NOMO-1 (cell line): ENCODE data around the gene PRKAB1.

Experiments used
- DNase-seq, 2 experiments: peaks; one replicate each; lab custom pipeline; 2025; ENCODE audit not compliant: unreplicated experiment in 2 of 2; lab: John Stamatoyannopoulos, UW

Gene PRKAB1

DNA sequence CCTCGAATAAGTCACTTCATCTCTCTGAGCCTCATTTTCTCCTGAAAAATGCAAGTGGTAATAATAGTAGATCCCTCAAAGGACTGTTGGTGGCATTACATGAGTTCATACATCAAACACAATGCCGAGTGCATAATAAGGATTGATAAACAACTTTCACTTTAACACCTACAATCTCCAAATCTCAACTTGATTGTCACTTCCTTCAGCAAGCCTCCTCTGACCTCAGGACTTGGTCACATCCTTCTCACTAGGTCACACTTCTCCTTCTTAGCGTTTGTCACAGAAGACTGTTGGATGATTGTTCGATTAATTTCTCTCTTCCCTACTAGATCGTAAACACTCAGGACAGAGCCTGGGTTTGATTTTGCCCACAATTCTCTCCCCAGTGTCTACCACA, 7.9 kb upstream of the PRKAB1 start:
- peak in 1 of 2 experiments; percentile 72 for DNase-seq

DNA sequence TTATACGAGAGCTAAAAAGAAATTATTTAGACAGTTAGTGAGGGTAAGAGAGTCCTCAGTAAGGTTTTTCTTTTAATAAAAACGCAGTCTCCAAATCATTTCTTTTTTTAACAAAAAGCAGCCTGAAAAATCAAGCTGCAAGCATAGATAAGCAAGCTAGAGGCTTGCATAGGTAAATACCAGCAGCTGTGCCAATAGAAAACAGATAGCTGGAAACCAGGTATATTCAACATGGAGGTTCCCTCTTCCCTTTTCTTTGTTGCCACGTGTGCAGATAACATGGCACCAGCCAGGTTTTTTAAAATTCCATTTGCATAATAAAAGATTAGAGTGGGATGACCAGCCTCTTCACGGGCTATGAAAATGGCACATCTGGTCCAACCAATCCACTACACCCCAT, 6.1 kb upstream of the PRKAB1 start:
- no peak for DNase-seq

DNA sequence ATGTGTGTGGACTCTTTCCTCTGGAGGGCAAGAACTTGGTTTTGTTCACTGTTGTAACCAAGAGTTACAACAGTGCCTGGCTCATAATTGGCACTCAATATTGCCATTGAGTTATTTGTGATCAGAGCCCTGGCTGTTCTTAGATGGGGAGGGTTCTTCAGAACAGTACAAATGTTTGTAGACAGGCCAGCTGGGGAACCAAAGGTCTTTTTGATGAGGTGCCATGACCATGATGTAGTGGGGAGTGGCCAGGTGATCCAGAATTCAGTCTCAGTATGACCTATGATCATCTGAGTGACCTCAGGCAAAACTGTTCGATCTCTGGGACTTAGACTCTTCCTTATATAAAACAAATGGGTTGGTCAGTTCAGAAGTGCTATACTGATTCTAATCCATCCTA, 3.3 kb upstream of the PRKAB1 start:
- no peak for DNase-seq

DNA sequence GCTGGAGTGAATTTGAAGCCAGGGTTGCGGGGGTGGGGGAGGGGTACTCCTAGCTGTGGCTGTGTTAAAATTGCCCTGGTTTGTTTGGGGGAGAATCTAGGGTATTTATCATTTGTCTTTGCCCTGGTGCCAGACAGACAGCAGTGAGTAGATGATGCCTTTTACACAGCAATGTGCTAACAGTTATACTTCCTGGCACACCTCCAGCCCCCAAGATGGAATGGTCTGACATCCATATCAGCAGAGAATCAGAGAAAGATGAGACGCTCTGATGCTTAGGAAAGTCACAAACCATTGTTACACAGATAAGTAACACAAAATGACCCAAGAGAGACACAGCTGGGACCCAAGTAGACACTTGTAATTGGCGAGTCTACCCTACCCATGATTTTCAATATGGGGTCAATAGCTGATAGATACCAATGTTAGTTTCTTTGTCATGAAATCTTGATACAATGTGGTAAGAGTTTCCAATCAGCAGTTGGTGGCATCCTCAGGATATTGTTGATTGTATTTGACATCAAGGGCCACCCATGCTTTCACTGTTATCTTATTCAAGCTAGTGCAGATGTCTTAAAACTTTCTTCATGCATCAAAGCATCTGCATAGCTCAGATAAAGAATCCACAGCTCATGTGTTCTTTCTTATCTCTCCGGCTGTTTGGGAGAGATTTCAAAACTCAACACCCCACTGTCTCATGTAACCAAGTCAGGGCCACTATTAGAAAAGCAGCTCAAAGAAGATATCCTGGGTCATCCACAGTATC, 2.6 kb upstream of the PRKAB1 start:
- no peak for DNase-seq

DNA sequence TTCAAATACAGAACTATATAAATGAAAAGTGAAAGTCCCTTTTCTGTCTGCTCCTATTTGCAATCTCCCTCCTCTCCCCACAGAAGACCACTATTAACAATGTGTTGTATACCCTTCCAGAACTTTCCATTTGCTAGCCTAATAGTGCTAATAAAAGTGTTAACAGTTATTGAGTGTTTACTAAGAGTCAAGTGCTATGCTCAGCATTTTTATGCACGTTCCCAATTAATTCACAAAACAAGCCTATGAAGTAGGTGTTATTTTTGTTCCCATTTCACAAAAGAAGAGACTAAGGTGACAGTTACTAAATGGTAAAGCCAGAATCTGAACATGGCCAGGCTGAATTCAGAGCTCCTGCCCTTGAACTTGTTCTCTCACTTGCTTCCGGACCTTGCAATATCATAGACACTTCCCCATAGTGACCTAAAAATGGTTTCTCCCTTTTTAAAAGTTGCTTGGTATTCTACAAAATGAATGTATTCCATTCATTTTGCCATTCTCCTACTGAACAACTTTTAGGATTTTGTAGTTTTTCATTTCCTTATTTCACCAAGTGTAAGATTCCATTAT, 1.6 kb upstream of the PRKAB1 start:
- DNase-seq, result peak; percentile 22 to 48

DNA sequence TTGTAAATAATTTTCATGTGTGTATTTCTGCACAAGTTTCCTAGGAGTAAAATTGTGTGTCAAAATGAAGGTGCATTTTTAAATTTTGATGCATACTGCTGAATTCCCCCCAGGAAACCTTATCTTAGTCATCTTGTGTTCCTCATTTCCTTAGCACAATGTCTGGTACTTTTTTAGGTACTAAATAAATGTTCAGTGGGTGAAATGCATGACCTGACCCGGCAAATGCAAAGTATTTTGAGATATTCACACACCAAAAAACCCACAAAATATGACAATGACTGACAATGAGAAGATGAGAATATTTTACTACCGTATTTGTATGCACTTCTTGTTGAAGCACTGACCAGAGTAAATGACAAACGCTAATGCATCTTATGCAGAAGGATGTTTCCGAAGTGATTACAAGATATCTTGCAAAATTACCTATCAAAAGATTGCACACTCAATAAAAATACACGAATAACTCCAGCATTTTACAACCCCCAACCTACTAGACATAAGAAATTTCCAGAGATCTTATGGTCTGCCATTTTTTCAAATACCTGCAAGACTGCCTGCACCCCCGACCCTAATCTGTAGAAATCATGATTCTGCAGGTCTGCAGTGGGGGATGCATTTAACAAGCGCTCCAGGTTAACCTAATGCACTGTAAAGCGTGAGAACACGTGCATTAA, 895 bp upstream of the PRKAB1 start:
- DNase-seq, result peak in 1 of 2 experiments; percentile 35

DNA sequence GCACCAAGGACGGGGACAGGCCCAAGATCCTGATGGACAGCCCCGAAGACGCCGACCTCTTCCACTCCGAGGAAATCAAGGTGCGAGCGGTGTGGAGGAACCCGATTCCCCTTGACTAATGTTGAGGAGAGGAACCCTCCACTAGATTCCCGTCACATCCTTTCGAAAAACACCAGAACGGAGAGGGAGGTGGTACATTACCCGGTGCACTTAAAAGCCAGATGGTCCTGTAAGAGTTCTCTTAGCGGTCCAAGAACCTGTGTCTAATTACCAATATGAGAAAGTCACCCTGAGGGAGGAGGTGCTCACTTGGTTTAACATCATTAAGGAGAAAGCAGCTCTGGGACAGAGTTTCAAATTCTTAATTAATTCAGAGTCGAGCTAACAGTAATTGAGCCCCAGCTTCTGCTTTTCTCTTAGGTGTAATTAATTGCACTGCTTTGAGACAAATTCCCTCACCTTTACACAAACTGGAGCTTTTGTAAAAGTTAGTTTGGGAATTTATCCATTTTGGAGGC, 450 bp downstream of the PRKAB1 start:
- DNase-seq, result peak in 1 of 2 experiments; percentile 39

DNA sequence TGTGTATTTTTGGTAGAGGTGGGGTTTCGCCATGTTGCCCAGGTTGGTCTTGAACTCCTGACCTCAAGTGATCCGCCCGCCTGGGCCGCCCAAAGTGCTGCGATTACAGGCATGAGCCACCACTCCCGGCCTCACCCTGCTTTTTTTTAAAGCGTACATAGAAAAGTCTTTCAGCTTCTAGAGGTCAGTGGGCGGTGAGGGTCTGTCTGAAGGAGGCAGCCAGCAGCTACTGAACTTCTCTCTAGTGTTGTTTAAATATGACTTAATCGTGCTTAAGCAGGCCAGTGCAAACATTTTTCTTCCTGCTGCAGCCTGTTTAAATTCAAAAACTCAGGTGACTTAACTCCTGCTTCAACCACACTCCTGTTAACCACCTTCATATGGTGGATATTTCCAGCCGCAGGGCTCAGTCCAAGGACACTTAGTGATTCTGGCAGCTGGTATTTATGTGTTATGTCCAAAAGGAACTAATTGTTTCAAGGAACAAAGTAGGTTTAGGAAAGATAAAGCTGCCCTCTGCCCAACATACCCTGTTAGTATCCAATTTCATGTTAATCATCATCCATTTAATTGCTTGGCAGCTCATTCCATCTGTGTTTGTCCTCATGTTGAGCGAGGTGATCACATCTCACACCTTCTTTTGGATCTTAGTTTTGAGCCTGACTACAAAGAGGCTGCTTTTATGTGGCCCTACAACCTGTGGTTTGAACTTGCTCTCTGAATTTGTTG, 2.0 kb downstream of the PRKAB1 start:
- no peak for DNase-seq

DNA sequence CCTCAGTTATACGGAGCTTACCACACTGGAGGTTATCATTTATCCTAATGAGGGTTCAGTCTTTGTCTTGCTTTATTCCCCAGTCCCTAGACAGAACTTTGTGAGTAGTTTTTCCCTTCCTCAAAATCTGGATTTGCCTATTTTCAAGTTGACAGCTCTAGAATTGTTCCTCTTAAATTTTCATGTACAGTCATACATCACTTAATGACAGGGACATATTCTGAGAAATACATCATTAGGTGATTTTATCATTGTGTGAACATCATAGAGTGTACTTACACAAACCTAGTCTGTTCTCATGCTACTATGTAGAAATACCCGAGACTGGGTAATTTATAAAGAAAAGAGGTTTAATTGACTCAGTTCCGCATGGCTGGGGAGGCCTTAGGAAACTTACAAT, 3.1 kb downstream of the PRKAB1 start:
- DNase-seq, result no peak

DNA sequence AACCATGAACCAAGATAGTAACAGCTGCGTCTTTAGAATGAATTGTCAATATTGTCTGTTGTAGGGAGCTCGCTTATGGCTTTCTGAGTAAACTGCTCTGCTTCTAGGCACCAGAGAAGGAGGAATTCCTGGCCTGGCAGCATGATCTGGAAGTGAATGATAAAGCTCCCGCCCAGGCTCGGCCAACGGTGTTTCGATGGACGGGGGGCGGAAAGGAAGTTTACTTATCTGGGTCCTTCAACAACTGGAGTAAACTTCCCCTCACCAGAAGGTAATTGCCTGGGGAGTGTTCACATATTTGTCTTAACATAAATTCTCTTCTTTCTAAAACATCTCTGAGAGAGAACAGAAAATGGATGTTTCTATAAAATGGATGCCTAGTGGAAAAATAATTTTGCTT, 4.3 kb downstream of the PRKAB1 start:
- DNase-seq, result no peak

DNA sequence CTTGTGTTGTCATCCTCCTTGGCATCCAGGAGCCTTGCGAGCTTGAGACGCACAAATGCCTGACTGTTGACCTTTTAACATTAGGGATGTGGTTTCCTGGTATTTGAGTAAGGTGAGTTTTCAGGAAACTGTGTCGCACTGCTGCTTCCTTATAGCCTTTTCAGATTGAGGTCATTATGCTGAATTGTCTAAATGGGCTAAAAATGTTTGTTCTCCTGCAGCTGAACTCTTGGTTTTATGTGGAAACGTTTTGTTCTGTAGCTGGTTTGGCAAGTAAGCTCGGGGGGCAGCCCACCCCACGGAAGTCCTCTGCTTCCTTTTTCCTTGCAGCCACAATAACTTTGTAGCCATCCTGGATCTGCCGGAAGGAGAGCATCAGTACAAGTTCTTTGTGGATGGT, 5.7 kb downstream of the PRKAB1 start:
- no peak for DNase-seq

DNA sequence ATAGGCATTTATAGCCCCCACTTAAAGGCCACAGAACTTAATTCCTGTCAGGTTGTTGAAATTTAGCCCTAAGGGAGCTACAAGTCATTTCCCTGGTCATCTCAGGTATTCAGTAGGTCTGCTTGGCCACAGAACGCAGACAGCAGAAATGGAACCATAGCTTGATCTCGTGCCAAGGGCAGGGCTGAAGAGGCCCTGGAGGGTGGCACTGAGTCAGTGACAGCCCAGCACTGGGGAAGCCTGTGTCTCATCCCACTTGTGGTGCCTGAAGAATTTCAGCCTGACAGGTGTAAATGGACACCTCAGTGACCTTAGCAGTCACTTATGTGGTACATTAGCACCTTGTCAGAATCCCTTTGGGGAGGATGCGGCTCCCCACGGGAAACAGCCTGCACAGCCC, 6.6 kb downstream of the PRKAB1 start:
- no peak for DNase-seq

DNA sequence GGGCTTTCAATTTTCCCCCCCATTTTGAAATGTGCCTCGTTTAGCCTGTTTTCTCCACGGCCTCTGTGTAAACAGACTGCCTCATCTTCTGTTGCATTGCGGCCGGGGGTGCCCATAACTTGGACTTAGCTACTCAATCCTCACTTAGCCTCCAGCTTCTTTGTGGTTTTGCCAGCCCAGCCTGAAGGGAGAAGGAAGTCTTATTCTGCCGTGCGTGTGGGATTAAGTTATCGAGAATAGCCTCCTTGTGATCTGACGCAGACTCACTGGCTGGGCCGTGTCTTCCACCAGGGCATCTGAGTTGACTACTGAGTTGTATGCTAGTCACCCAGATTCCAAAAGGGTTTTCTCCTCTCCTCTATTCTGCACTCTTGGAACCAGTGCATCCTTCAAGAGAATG, 8.1 kb downstream of the PRKAB1 start:
- no peak for DNase-seq

DNA sequence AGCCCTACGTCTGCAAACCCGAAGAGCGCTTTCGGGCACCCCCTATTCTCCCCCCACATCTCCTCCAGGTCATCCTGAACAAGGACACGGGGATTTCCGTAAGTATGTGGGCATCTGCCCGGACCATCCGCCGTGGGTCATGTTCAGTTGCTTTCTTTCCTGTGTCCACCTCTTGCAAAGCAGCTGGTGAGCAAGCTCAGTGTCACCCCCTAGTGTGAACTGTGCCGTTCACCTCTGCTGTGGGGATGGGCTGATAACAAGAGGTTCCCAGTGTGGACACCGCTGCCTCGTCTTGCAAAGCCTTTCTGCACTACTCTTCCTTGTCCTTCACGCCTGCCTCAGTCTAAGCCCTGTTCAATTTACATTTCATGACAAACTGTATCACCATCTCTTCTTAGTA, 8.6 kb downstream of the PRKAB1 start:
- DNase-seq, result no peak

DNA sequence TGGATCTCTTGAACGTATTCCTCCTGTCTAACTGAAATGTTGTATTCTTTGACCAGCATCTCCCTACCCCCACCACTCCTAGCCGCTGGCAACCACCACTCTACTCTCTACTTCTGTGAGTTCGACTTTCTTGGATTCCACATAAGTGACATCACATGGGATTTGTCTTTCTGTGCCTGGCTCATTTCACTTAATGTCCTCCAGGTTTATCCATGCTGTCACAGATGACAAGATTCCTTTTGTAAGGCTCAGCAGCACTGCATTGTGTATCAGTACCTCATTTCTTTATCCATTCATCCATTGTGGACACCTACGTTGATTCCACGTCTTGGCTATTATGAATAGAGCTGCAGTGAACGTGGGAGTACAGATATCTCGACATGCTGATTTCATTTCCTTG, 10.5 kb downstream of the PRKAB1 start:
- DNase-seq, result no peak

DNA sequence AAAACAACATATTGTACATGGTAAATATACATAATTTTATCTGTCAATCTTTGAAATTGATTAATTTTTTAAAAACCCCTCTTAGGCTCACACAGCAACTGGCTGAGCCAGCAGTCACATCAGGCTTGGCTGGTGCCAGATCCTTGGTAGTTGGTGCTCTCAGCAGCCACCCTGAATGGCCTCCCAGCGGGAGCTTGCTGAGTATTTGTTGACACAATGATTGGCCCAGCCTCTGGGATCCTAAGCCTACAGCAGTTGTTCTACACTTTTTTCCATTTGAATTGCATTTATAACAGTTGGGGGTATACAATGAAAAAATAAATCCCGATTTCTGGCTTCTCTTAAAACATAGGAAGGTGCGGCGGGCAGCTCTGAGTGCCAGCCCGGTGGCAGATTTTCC, 11.1 kb downstream of the PRKAB1 start:
- DNase-seq, result no peak

DNA sequence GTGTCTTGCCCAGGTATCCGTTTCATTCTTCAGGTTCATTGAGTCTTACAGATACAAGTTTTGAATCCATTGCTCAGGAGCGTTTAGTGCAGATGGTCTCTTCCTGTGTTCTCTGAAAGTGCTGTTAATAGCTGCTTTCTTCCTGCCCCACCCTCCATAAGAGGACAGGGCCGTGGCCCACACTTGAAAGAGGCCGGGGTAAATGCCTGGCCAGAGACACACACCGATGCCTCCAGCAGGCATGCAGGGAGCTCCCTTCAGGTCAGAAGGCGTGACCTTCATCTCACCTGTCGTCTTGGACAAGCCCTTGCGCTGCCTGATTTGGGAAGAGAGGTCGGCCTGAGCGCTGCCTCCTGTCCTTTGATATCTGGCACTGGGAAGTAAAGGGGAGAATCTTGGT, 11.6 kb downstream of the PRKAB1 start:
- DNase-seq, result no peak

DNA sequence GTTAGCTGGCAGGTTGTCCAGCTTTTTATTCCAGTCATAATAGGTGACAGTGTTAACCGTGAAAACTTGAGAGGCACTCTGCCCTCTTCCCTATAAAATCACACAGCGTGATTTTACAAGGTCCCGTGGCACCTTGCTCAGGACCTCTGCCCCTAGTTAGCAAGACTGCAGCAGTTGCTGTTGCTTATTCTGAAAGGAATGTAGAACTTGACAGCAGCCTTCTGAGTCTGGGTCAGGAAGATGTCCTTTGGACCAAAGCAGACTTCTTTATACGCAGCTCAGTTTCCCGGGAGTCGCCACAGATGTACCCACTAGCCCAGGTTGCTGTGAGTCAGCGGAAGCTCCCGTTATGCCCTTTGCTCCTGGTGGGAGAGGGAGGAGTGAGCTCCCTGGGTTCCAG, 13.2 kb downstream of the PRKAB1 start:
- DNase-seq, result no peak

DNA sequence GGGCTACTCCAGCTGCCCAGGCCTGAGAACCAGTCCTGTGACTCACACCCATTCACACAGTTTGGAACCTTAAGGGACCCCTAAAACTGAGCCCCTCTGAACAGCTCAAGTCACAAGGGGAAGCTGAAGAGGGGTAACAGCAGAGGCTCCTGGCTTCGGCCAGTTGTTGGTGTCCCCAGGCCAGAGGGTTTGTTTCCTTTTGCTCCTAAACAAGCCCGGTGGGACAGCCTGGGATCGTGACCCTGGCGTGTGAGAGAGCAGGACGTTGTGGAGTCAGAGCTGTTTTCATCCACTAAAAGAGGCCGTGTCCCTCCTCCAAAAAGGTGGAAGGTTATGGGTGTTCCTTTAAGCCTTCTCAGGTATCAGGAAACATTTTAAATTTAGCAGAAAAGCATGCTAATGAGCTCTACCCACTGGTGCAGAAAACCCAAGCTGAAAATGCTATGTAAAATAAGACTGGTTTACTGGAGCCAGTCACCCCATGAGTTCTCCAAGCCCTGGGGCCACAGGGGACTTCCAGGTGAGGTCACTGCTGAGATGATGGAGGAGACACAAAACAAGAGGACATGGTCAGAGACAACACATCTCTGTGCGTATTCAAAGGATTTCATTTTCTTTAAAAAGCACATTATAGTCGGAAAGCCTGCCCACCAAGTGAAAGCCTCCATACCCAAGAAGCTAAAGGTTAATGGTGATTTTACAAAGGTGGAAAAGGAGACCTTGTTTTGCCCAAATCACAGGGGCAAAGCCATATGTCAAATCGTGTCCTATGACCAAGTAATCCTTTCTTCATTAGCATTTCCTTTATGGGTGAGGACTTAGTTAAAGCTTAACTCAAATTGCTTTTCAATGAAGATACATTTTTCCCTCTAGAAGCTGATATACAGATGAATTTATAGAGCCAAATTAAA, 14.1 kb downstream of the PRKAB1 start:
- DNase-seq, result no peak

DNA sequence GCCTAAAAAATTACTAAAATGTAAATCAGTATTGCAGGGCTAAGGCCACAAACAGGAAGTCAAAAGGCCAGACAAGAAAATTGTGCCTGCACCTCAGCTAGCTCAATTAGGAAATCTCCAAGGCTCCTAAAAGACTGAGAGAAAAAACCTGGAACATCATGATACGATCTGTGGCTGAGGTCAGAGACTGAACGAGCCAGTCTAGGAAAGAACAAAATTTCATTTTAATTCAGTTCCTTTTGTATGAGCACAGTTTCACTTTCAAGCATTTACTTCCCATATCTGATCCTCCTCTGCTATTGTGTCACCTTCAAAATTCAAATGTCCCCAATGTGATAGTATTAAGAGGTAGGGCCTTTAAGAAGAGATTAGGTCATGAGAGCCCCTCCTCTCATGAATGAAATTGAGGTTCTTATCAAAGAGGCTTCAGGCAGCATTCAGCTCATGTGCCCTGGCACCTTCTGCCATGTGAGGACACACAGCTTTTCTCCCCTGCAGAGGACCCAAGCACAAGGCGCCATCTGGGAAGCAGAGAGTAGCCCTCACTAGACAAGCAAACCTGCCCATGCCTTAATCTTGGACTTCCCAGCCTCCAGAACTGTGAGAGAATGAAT, 14.8 kb downstream of the PRKAB1 start:
- peak; percentile 57 to 87 for DNase-seq
